AG10803 (cell line): ENCODE data around the gene CNTLN.
A peak's percentile ranks its signal among the peaks of the same experiment; 100 is the strongest.

Source experiments
- DNase-seq: peaks from one replicate; pipeline ENCODE4 v3.0.0; 2010; ENCODE audit warnings: low read depth
- H3K4me3 ChIP-seq: 2 replicates; pipeline ENCODE4 v1.5.1; 2011; ENCODE audit warnings: mild to moderate bottlenecking, low read length, control low read depth
- TF ChIP-seq, protein P1 (sequence below): conservative IDR thresholded peaks from 2 replicates; pipeline ENCODE4 v1.5.1; 2011; ENCODE audit warnings: mild to moderate bottlenecking, low read length, control low read depth, inconsistent platforms

CNTLN gene

GRCh38 chr9:17531642-17532254 is 396.9 kb downstream of the CNTLN start:
- peak; percentile 39 for DNase-seq
- TF ChIP-seq, protein P1, sequence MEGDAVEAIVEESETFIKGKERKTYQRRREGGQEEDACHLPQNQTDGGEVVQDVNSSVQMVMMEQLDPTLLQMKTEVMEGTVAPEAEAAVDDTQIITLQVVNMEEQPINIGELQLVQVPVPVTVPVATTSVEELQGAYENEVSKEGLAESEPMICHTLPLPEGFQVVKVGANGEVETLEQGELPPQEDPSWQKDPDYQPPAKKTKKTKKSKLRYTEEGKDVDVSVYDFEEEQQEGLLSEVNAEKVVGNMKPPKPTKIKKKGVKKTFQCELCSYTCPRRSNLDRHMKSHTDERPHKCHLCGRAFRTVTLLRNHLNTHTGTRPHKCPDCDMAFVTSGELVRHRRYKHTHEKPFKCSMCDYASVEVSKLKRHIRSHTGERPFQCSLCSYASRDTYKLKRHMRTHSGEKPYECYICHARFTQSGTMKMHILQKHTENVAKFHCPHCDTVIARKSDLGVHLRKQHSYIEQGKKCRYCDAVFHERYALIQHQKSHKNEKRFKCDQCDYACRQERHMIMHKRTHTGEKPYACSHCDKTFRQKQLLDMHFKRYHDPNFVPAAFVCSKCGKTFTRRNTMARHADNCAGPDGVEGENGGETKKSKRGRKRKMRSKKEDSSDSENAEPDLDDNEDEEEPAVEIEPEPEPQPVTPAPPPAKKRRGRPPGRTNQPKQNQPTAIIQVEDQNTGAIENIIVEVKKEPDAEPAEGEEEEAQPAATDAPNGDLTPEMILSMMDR: peak; percentile 79
- peak overlapping the region; percentile 19; the same call in 1 of the 2 replicates for H3K4me3 ChIP-seq

DNA sequence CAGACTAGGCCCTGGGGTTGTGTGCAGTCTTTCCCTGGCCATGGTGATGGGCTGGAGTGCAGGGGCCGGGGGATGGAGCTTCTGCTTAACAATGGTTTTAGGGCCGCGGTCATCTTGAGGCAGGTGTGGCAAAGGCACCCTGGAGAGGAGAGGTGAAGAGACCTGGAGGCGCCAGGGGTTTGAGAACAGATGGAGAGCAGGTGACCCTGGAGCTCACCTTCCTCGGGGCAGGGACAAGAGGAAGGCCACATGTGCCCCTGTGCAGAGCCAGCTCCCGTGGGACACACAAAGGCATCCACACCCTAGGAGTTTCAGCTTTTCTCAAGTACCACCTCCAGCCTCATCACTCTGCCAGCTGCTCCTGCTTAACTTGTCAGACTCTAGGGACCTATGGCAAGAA is 397.6 kb downstream of the CNTLN start:
- no peak overlapping the region for H3K4me3 ChIP-seq
- no peak for DNase-seq
- TF ChIP-seq, protein P1: no peak

DNA sequence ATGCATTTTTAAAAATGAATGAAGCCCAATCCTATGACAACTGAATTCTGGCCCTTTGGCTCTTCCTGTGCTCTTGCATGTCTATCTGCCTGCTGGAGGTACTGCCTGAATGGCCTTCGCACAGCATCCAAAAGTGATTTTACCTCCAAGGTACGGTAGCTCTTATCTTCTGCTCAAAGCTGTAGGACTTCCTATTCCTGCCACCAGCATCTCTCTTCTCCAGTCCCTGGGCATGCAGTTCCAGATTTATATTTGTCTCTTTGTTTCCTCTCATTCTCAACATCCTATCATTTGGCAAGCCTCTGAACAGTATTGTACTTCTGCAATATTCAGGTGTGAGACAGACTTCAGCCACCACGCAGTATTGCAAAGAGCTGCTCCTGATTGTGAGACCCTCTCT is 400.3 kb downstream of the CNTLN start:
- H3K4me3 ChIP-seq: no peak overlapping the region
- DNase-seq: no peak
- TF ChIP-seq, protein P1: no peak

- TF ChIP-seq, protein P1: no peak
- no peak for DNase-seq
- no peak overlapping the region for H3K4me3 ChIP-seq
Observed at GRCh38 chr9:17536027-17536426, 401.2 kb downstream of the CNTLN start.

- TF ChIP-seq, protein P1: no peak
- DNase-seq: no peak
- no peak overlapping the region for H3K4me3 ChIP-seq
Observed at GRCh38 chr9:17551023-17551422, 416.2 kb downstream of the CNTLN start.
